GM21360 (cell line): ENCODE data around the gene ACTRT1.

Source experiments
- ATAC-seq: cut with Tn5 transposase; IDR thresholded peaks from one replicate; pipeline ENCODE4 v1.9.1; 2021; ENCODE audit warnings: mild to moderate bottlenecking, moderate library complexity; ENCODE audit not compliant: unreplicated experiment

ACTRT1 gene

DNA sequence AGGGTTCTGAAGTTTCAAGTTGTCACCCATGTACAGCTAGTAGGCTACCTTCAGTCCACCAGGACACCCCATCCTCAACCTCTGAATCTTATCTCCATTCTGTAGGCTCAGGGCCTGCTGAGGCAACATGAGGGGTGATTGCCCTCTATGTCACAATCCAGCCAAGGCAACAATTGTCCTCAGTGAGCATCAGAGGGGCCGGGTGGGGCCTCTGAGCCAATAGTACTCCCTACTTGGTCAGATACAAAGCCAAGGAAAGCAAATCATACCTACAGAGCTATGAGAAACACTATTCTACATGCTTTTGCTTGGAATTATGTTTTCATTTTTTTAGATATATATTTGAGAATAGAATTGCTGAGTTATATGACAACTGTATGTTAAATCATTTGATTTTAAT lies at the start of gene ACTRT1:
Gene ACTRT1, minus strand, starts transcription at position 101 of the 400 bp plus-strand sequence. CDS start 197 bp downstream, outside the sequence.
- no peak for ATAC-seq

DNA sequence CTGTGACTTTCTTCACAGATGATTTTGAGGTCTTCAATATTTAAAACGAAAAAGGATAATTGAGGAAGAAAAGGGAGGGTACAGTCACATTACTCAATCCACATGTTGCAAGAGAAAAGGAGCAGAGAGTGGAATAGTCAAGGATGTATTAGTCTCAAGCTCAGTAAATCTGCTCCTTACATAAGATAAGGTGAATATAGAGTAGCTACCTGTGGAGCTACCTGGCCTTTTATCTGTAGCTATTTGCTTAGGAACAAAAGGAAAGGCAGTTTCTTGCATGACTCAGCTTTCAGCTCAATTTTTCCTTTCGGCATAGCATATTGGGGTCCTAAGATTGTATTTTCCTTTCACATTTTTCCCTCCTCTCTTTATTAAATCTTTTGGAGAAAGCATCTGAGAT lies 26.3 kb upstream of the ACTRT1 start:
- ATAC-seq, result no peak

- no peak for ATAC-seq
Observed at GRCh38 chrX:128057421-128057820, 5.2 kb upstream of the ACTRT1 start.

- ATAC-seq, result no peak
Observed at GRCh38 chrX:128051526-128051925, 677 bp downstream of the ACTRT1 start.

- no peak for ATAC-seq
Observed at GRCh38 chrX:128035318-128035717, 16.9 kb downstream of the ACTRT1 start.

- no peak for ATAC-seq
Observed at GRCh38 chrX:128021566-128021965, 30.6 kb downstream of the ACTRT1 start.

DNA sequence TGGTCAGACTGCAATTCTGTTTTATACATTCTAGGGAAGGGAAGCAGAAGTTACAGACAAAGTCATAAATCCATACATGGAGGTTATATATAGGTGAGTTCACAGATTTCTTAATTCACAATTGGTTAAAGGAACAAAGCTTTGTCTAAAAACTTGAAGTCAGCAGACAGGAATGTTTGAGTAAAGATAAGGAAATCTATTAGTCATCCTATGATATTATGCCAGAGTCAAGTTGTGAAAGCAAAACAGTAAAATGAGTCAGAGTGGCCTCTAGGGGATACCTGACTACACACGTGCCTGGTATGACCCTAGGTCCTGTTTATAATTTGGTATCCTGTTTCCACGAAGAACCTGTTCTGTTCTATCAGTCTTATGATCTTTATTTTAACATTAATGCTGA lies 31.5 kb downstream of the ACTRT1 start:
- no peak for ATAC-seq

DNA sequence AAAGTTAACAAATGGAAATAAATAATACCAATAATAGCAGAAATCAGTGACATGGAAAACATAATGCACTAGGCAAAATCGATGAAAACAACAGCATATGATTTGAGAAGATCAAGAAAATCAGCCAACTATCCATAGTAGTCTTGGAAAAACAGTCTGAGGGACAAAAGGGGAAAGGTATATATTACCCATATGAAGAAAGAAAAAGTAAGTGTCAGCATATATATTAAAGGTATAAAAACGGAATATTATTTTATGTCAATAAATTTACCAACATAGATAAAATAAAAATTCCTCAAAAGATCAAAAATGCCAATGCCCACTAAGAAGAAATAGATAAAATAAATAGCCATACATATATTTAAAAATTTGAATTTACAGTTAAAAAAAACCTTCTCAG lies 33.0 kb downstream of the ACTRT1 start:
- no peak for ATAC-seq

DNA sequence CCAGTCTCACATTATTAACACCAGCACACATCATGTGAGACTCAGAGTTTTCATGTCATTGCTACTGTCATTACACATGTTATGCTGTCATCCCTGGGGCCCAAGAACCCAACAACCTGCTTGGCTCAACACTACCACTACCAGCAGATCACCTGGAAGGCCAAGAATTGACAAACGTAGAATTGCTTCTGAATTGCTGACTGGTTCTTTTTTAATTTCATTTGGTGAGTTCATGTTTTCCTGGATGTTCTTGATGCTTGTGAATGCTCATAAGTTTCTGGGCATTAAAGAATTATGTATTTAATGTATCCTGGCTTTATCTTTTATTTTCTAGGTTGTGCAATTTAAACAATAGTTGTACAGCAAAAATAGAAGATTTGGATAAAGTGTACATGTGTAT lies 40.2 kb downstream of the ACTRT1 start:
- no peak for ATAC-seq

- no peak for ATAC-seq
Observed at GRCh38 chrX:128007882-128008281, 44.3 kb downstream of the ACTRT1 start.
